ENCODE data around the gene ODF2L. TPM values are rescaled to one million over a fixed set of nuclear protein-coding genes. Genes with fewer than 3 reads are reported as not detected.

Gene ODF2L, protein sequence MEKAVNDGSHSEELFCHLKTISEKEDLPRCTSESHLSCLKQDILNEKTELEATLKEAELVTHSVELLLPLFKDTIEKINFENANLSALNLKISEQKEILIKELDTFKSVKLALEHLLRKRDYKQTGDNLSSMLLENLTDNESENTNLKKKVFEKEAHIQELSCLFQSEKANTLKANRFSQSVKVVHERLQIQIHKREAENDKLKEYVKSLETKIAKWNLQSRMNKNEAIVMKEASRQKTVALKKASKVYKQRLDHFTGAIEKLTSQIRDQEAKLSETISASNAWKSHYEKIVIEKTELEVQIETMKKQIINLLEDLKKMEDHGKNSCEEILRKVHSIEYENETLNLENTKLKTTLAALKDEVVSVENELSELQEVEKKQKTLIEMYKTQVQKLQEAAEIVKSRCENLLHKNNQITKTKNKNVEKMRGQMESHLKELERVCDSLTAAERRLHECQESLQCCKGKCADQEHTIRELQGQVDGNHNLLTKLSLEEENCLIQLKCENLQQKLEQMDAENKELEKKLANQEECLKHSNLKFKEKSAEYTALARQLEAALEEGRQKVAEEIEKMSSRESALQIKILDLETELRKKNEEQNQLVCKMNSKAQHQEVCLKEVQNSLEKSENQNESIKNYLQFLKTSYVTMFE
- 10 to 100 TPM; 17.8 to 18.0 TPM for total RNA-seq

DNA sequence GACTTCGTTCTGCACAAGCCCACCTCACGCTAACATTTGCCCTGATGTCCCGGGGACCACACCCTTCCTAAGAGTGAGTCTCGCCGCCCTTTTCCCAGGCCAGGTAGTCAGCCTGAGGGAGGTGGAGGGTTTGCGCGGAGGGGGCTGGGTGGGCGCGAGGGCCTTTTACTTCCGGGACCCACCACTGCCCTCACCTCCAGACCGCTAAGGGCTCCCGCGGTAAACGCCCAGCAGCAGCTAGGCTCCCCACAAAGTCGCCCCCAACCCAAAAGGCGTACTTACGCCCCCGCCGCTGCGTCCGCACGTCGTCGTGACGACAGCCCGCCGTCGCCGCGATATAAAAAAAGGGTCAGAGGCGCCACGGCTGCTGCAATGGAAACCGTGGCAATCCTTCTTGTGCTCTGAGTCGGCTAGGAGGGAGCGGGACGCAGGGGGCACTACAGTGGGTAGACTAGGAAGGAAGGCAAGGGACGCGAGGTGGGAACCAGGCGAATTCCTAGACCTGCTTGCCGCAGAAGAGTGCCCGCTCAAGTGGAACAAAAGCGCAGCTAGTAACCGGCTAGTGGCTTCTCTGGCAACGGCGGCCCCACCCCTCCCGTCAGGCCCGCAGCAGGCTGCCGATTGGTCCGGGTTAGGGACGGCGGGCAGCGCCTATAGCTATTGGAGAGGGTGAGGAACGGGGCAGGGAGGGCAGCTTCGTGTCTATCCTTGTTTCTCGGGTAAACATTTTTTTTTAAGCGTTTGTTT, at the start of gene ODF2L:
ODF2L (minus strand) TSS at position 573 of the 747 bp plus-strand sequence. CDS start 9,296 bp downstream, outside the sequence.
- CTCF ChIA-PET = interaction anchor here (0.6 to 2.2 kb wide), 8 partner anchors 11 to 309 kb away, joined by 3 to 9 read pairs (median 4); partner anchors contain the start of gene SH3GLB1
- Mint-ChIP-seq H3K9me3 (peaks cover 5% of the 10 kb centered on the region), H3K27ac (peak within 1 kb of the TSS; percentile 91), H3K27me3 (ENCODE audit: low read depth) (no peaks in the 10 kb centered on the region), H3K36me3 (ENCODE audit: low read depth) (no peaks in the 10 kb centered on the region), H3K4me3 (peak within 1 kb of the TSS; percentile 95), H3K4me1 (ENCODE audit: low read depth) (peaks cover 45% of the 10 kb centered on the region)
- DNase-seq = peak; percentile 94
- intact Hi-C loops (cut with micrococcal nuclease) = loop anchor here (1.0 to 10.0 kb wide), 8 partner anchors 106 to 1701 kb away; partner anchors contain the start of genes BCL10, HS2ST1, SELENOF and SH3GLB1

DNA sequence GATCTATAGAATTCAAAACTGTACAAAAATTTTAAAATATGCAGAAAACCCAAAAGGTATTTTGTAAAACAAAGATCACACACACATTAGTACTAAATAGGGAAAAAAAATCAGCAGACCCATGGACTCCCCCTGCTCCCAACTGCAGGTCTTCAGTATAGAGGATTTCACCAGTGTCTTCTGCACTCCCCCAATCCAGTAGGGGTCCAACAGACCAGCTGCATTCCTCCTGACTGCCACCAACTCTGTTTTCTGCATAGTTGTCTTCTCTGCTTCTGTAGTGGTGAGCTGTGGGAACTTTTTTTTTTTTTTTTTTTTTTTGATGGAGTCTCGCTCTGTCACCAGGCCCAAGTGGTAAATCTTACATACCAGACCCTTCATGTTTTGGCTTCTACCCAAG, 49.8 kb upstream of the ODF2L start:
- CTCF ChIA-PET = no interaction called here
- Mint-ChIP-seq H3K36me3 (ENCODE audit: low read depth) (no peaks in the 10 kb centered on the region), H3K27me3 (ENCODE audit: low read depth) (no peaks in the 10 kb centered on the region), H3K4me3 (no peak overlapping the region), H3K4me1 (ENCODE audit: low read depth) (peaks cover 8% of the 10 kb centered on the region), H3K27ac (no peak overlapping the region), H3K9me3 (no peaks in the 10 kb centered on the region)
- DNase-seq = no peak
- intact Hi-C loops (cut with micrococcal nuclease) = no loop called here

DNA sequence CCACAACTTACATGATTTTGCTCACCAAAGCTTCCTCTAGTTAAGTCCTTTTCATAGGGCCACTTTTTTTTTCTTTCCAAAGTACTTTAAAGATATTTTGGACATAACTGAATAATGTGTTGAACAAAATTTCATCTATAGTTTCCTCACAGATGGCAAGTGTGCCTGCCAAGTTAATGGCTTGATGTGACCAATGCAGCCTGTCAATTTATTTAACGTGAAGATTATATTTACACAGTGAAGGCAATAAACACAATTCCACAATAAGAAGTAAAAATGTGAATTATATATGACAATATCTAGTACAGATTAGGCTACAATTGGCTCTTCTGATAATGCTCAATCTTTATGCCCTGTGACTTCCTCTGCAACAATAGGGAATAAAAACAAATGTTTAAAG, 45.9 kb upstream of the ODF2L start:
- Mint-ChIP-seq H3K4me1 (ENCODE audit: low read depth) (peaks cover 8% of the 10 kb centered on the region), H3K27ac (no peak overlapping the region), H3K4me3 (no peak overlapping the region), H3K9me3 (no peaks in the 10 kb centered on the region), H3K27me3 (ENCODE audit: low read depth) (peaks cover 4% of the 10 kb centered on the region), H3K36me3 (ENCODE audit: low read depth) (no peaks in the 10 kb centered on the region)
- CTCF ChIA-PET = interaction anchor here (0.7 to 1.7 kb wide), 4 partner anchors 10 to 62 kb away, joined by 3 to 5 read pairs (median 3); no protein-coding TSS in a partner anchor
- intact Hi-C loops (cut with micrococcal nuclease) = no loop called here
- DNase-seq = no peak

DNA sequence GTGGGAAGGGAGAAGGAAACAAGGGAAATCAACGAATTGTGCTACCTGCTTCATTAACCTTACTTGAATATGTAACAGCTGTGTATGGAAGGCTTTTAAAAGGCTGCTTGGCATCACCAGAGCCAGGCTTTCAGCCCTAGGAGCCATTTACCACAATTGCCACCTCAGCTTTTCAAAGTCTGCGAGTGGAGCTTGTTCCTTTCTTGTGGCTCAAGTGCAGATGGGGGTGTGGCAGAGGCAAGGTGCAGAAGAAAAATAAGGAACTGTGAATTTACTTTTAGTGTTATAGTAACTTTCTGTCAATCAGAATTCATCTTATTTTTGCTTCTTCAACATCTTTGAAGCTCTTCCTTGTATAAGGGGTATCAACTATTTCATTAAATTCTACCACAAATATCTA, 45.5 kb upstream of the ODF2L start:
- no peak overlapping the region for H3K27ac Mint-ChIP-seq
- no peaks in the 10 kb centered on the region for H3K36me3 Mint-ChIP-seq (ENCODE audit: low read depth)
- H3K4me3 Mint-ChIP-seq = no peak overlapping the region
- peaks cover 4% of the 10 kb centered on the region for H3K27me3 Mint-ChIP-seq (ENCODE audit: low read depth)
- intact Hi-C loops (cut with micrococcal nuclease) = no loop called here
- CTCF ChIA-PET = interaction anchor here (0.7 to 1.7 kb wide), 4 partner anchors 10 to 61 kb away, joined by 3 to 5 read pairs (median 3); no protein-coding TSS in a partner anchor
- H3K9me3 Mint-ChIP-seq = no peaks in the 10 kb centered on the region
- no peak for DNase-seq
- peaks cover 8% of the 10 kb centered on the region for H3K4me1 Mint-ChIP-seq (ENCODE audit: low read depth)

DNA sequence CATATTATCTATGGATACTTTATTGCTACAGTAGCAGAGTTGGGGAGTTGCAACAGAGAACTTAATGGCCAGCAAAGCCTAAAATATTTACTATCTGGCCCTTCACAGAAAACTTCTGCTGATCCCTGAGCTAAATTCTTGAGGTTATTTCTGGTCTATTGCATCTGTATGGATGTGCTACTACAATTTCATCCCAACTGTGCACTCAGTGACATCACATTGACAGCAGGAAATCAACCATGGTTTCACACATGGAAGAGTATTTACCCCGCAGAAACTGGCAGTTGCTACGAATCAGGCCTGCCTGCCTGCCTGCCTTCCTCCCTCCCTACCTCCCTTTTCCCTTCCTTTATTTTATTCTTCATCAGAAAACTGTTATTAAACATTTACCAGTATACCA, 39.9 kb upstream of the ODF2L start:
- no peak for DNase-seq
- intact Hi-C loops (cut with micrococcal nuclease) = no loop called here
- Mint-ChIP-seq H3K9me3 (no peaks in the 10 kb centered on the region), H3K27ac (no peak overlapping the region), H3K4me3 (no peak overlapping the region), H3K36me3 (ENCODE audit: low read depth) (no peaks in the 10 kb centered on the region), H3K27me3 (ENCODE audit: low read depth) (peaks cover 4% of the 10 kb centered on the region), H3K4me1 (ENCODE audit: low read depth) (no peaks in the 10 kb centered on the region)
- CTCF ChIA-PET = interaction anchor here (0.6 to 1.2 kb wide), 2 partner anchors 16 to 36 kb away, joined by 3 to 4 read pairs; no protein-coding TSS in a partner anchor

DNA sequence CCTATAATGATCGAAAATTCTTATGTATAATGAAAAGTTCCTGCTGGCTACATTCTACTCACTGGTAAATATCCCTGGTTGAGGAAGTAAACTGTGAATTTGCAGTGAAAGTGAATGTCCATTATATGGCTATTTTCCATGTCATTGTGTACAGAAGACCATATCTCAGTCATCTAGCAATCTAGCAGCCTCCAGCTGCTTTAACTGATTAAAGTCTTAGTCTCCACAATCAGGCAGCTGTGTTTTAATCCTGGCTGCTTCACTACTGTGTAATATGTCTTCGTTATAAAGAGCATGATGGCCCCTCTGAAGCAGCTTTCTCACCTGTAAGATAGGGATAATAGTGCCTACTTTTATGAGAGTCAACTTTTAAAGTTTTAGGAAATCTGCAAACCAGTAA, 39.2 kb upstream of the ODF2L start:
- Mint-ChIP-seq H3K36me3 (ENCODE audit: low read depth) (no peaks in the 10 kb centered on the region), H3K4me3 (no peak overlapping the region), H3K27ac (no peak overlapping the region), H3K4me1 (ENCODE audit: low read depth) (no peaks in the 10 kb centered on the region), H3K27me3 (ENCODE audit: low read depth) (peaks cover 4% of the 10 kb centered on the region), H3K9me3 (no peaks in the 10 kb centered on the region)
- CTCF ChIA-PET = interaction anchor here (1.2 kb wide), 1 partner anchor 36 kb away, joined by 4 read pairs; no protein-coding TSS in a partner anchor
- DNase-seq = no peak
- intact Hi-C loops (cut with micrococcal nuclease) = no loop called here

DNA sequence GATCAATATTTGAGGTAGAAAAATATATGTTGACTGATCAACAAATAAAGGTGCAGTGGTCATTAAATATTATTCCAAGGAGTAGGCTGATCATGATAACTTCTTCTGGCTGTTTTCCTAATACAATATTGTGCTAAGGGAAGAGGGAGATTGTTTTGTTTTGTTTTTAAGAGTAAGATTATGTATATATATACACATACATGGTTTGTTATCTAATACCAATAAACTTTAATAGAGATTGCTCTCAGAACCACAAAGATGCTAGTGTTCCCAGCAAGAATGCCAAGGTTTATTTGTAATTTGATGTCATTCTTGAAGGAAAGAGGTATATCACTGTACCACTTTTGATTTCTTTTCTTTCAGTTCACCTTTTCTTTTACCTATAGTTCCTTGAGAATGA, 37.9 kb upstream of the ODF2L start:
- intact Hi-C loops (cut with micrococcal nuclease) = no loop called here
- Mint-ChIP-seq H3K27me3 (ENCODE audit: low read depth) (peaks cover 4% of the 10 kb centered on the region), H3K4me3 (no peak overlapping the region), H3K4me1 (ENCODE audit: low read depth) (no peaks in the 10 kb centered on the region), H3K36me3 (ENCODE audit: low read depth) (no peaks in the 10 kb centered on the region), H3K27ac (no peak overlapping the region), H3K9me3 (no peaks in the 10 kb centered on the region)
- CTCF ChIA-PET = no interaction called here
- no peak for DNase-seq

DNA sequence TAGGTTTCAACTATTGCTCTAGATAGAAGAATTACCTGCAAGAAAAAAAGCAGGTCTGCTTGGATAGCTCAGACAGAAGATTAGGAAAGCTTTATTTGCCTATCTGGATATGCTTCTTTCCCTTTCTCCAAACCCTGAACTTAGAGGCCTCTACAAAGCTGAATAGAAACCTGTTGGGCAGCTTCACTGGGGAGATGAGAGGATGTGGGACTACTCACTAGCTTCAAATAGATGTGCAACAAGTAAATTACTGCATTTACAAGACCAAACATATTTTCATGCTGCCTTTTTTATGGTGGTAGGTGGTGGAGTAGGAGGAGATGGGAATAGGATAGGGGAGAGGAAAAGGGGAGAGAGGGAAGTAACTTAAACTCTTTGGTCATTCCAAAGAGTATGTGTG, 34.3 kb upstream of the ODF2L start:
- H3K27ac Mint-ChIP-seq = no peak overlapping the region
- no peaks in the 10 kb centered on the region for H3K27me3 Mint-ChIP-seq (ENCODE audit: low read depth)
- CTCF ChIA-PET = interaction anchor here (1.1 to 3.4 kb wide), 4 partner anchors 11 to 71 kb away, joined by 3 to 14 read pairs (median 5); no protein-coding TSS in a partner anchor
- no peaks in the 10 kb centered on the region for H3K9me3 Mint-ChIP-seq
- intact Hi-C loops (cut with micrococcal nuclease) = no loop called here
- H3K4me3 Mint-ChIP-seq = no peak overlapping the region
- no peak for DNase-seq
- H3K4me1 Mint-ChIP-seq (ENCODE audit: low read depth) = no peaks in the 10 kb centered on the region
- no peaks in the 10 kb centered on the region for H3K36me3 Mint-ChIP-seq (ENCODE audit: low read depth)

DNA sequence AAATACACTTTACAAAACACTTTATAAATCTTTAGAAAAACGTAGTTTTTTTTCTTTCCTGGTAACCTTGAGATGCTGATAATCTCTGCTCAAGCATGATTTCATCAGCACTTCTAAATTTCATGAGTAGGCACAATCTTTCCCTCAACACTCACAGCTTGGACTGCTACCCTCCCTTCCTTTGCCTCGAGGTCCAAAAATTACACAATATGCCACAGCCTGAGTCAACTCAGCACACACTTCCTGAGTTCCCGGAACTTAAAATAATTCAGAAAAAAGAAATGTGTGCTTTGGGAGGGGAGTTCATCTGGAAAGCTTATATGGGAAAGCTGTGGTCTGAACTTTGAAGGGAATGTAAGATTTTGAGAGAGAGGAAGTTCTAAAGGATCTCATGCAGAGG, 33.7 kb upstream of the ODF2L start:
- peak; percentile 36 for DNase-seq
- CTCF ChIA-PET = interaction anchor here (1.1 to 3.4 kb wide), 4 partner anchors 12 to 72 kb away, joined by 3 to 14 read pairs (median 5); no protein-coding TSS in a partner anchor
- Mint-ChIP-seq H3K9me3 (no peaks in the 10 kb centered on the region), H3K27me3 (ENCODE audit: low read depth) (no peaks in the 10 kb centered on the region), H3K4me1 (ENCODE audit: low read depth) (no peaks in the 10 kb centered on the region), H3K27ac (no peak overlapping the region), H3K4me3 (no peak overlapping the region), H3K36me3 (ENCODE audit: low read depth) (no peaks in the 10 kb centered on the region)
- intact Hi-C loops (cut with micrococcal nuclease) = no loop called here

DNA sequence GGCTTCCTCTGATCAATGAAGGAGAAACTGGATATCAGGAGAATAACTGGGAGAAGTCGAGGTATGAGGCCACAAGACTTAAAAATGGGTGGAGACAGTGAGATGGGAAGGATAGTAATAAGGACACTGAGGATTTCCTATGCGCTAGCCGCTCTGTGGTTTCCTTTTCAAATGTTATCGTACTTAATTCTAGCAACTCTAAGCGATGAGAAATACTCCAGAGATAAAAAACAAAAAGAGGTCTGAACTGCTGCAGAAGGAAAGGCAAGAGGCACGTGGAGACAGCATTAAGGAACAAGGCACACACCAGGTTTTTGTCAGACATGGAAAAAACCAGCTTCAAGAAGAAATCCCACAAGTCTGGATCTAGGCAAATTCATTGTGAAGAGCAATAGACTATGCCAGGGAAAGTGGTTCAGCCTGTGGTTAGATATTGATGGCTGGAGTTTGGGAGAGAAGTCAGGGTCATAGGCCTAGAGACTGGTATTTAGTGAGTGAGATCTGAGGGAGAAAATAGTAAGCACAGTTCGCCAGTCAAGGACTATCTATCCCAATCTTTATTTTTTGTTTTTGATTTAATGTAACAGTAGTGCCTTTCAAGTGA, 33.1 kb upstream of the ODF2L start:
- no peak for DNase-seq
- Mint-ChIP-seq H3K9me3 (no peaks in the 10 kb centered on the region), H3K27me3 (ENCODE audit: low read depth) (no peaks in the 10 kb centered on the region), H3K4me1 (ENCODE audit: low read depth) (no peaks in the 10 kb centered on the region), H3K36me3 (ENCODE audit: low read depth) (no peaks in the 10 kb centered on the region), H3K27ac (no peak overlapping the region), H3K4me3 (no peak overlapping the region)
- intact Hi-C loops (cut with micrococcal nuclease) = no loop called here
- CTCF ChIA-PET = interaction anchor here (3.4 kb wide), 1 partner anchor 70 kb away, joined by 14 read pairs; no protein-coding TSS in a partner anchor

DNA sequence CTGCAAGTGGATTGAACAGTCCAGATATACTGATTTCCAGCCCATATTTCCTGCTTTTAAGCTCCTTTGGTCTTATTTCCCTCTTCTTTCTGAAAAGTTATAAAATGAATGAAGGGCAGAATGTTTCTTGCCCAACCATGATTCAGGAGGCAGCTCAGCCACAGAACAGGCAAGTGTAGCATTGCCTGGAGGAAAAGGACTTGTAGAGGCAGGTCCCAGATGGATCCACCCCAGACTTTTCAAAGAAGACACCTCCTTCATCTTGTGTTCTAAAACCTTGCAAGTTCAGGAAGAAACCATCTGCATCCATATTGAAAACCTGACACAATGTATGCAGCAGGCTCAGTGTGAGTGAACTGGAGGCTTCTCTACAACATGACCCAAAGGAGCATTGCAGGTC, 27.8 kb upstream of the ODF2L start, which contains the start of gene CLCA2:
CLCA2 (plus strand) TSS at position 299 of the 400 bp plus-strand sequence; CDS start at position 376, 77 bp downstream.
- intact Hi-C loops (cut with micrococcal nuclease) = no loop called here
- H3K27ac Mint-ChIP-seq = no peak within 1 kb of the TSS
- H3K36me3 Mint-ChIP-seq (ENCODE audit: low read depth) = no peaks in the 10 kb centered on the region
- H3K4me1 Mint-ChIP-seq (ENCODE audit: low read depth) = peaks cover 4% of the 10 kb centered on the region
- H3K4me3 Mint-ChIP-seq = no peak within 1 kb of the TSS
- no peak for DNase-seq
- peaks cover 3% of the 10 kb centered on the region for H3K27me3 Mint-ChIP-seq (ENCODE audit: low read depth)
- CTCF ChIA-PET = interaction anchor here (0.6 to 2.5 kb wide), 3 partner anchors 16 to 78 kb away, joined by 5 to 10 read pairs (median 6); no protein-coding TSS in a partner anchor
- no peaks in the 10 kb centered on the region for H3K9me3 Mint-ChIP-seq

Data from activated naive CD4-positive, alpha-beta T cell treated with anti-CD3 and anti-CD28 coated beads for 36 hours (primary cell).